SK-N-MC (cell line): ENCODE measurements around the gene MFSD2A.

Experiments used
- EZH2 ChIP-seq: fragments of 200-600 bp; sonication (generic); IDR thresholded peaks from one replicate; pipeline ENCODE4 v1.6.1; 2017; ENCODE audit warnings: antibody characterized with exemption
- FOXP2 ChIP-seq: optimal IDR thresholded peaks from 2 replicates; pipeline ENCODE3; 2011; ENCODE audit warnings: mild to moderate bottlenecking, moderate library complexity; ENCODE audit not compliant: insufficient read depth; ENCODE audit errors: extremely low read length, control extremely low read depth
- POLR2AphosphoS5 ChIP-seq: IDR thresholded peaks from 2 replicates; pipeline ENCODE4 v1.6.1; 2012; ENCODE audit warnings: mild to moderate bottlenecking, low read depth, low read length, borderline replicate concordance

- TF ChIP-seq POLR2AphosphoS5 = no peak
- no peak for TF ChIP-seq EZH2
- TF ChIP-seq FOXP2 = no peak
These were observed 548 bp upstream of the MFSD2A start for GRCh38 chr1:39954324-39954869.
